Breast epithelium (tissue), 4 donors: ENCODE data around the gene PLD4. TPM values are rescaled to one million over a fixed set of nuclear protein-coding genes. Genes with fewer than 3 reads are reported as not detected.

Experiments used
- DNase-seq, 2 donors: peaks; one replicate each; pipeline ENCODE4 v3.0.0-alpha.2; 2019; ENCODE audit warnings: low spot score in 2 of 2
- H3K27ac ChIP-seq, 2 donors: fragments of 200-600 bp; sonication (generic) in 1 of 2; one replicate each; pipeline ENCODE4 v1.5.1; 2016 to 2019; ENCODE audit warnings: mild to moderate bottlenecking in 1 of 2
- H3K27me3 ChIP-seq, 2 donors: fragments of 200-600 bp; sonication (generic) in 1 of 2; one replicate each; pipeline versions ENCODE4 v1.5.1 to v1.6.0; 2017 to 2019; ENCODE audit warnings: control low read depth in 1 of 2, mild to moderate bottlenecking in 1 of 2
- H3K36me3 ChIP-seq: fragments of 200-600 bp; one replicate; pipeline ENCODE4 v1.5.1; 2019
- H3K4me1 ChIP-seq, 2 donors: fragments of 200-600 bp; sonication (generic); one replicate each; pipeline ENCODE4 v1.5.1; 2016 to 2019; ENCODE audit warnings: control low read depth in 1 of 2
- H3K4me3 ChIP-seq, 3 donors: fragments of 200-600 bp; sonication (generic); 1 replicate in 2 of 3; 2 replicates in 1 of 3; pipeline ENCODE4 v1.5.1; 2016 to 2019; ENCODE audit warnings: mild to moderate bottlenecking in 3 of 3, moderate library complexity in 2 of 3
- H3K9me3 ChIP-seq, 2 donors: fragments of 200-600 bp; sonication (generic) in 1 of 2; one replicate each; pipeline ENCODE4 v1.5.1; 2016 to 2019; ENCODE audit warnings: control low read depth in 1 of 2
- CTCF ChIP-seq, 3 donors: fragments of 450-650 bp; IDR thresholded peaks; one replicate each; pipeline ENCODE4 v1.5.1; 2016 to 2017; ENCODE audit warnings: antibody characterized with exemption in 3 of 3, mild to moderate bottlenecking in 3 of 3, moderate library complexity in 3 of 3
- POLR2A ChIP-seq: fragments of 450-650 bp; IDR thresholded peaks from one replicate; pipeline ENCODE4 v1.6.1; 2016; ENCODE audit warnings: antibody characterized with exemption, mild to moderate bottlenecking, moderate library complexity
- POLR2AphosphoS5 ChIP-seq, 3 donors: sonication (generic); formaldehyde crosslinking; IDR thresholded peaks; one replicate each; pipeline ENCODE4 v1.6.1; 2017; ENCODE audit warnings: antibody characterized with exemption in 3 of 3
- intact Hi-C: fragments of 100-400 bp; cut with DNase I; formaldehyde crosslinking; loops from one replicate; pipeline ENCODE4 v1.15.1; 2023; ENCODE audit warnings: low total_unique reads
- total RNA-seq, 3 donors: library from RNA; depleted of rRNA; stranded (reverse); fragments of >200 nt; gene quantifications; one replicate each; pipeline ENCODE4 v1.1.0, GENCODE V29; 2016

Gene PLD4
- total RNA-seq, 3 donors from 2014 or later, result 0.33 to 4.0 TPM; not detected in 1

GRCh38 chr14:104969741-104970230 is 45.1 kb downstream of the PLD4 start:
- TF ChIP-seq POLR2A (no peak), CTCF (IDR thresholded peaks at IDR 0.05) (no peak), POLR2AphosphoS5 (IDR thresholded peaks at IDR 0.05) (no peak)
- no peaks in the 10 kb centered on the region for H3K36me3 ChIP-seq
- no peak for DNase-seq
- H3K9me3 ChIP-seq, result no peaks in the 10 kb centered on the region
- H3K27me3 ChIP-seq, result no peaks in the 10 kb centered on the region
- intact Hi-C loops, result loop anchor here (5.0 kb wide), 1 partner anchor 37 kb away; no protein-coding TSS in a partner anchor
- peak overlapping the region; percentile 95 to 97 for H3K27ac ChIP-seq
- peaks cover 33 to 49% of the 10 kb centered on the region in 2 donors for H3K4me1 ChIP-seq
- H3K4me3 ChIP-seq, result peak overlapping the region; percentile 43 to 69 (median 57)

- Histone ChIP-seq H3K4me1 (peaks cover 33 to 55% of the 10 kb centered on the region in 2 donors), H3K36me3 (no peaks in the 10 kb centered on the region), H3K27ac (peak overlapping the region; percentile 95 to 97), H3K27me3 (no peaks in the 10 kb centered on the region), H3K9me3 (no peaks in the 10 kb centered on the region), H3K4me3 (peak overlapping the region; percentile 43 to 69 (median 57))
- intact Hi-C loops, result loop anchor here (5.0 kb wide), 1 partner anchor 38 kb away; no protein-coding TSS in a partner anchor
- no peak for DNase-seq
- TF ChIP-seq POLR2AphosphoS5 (IDR thresholded peaks at IDR 0.05) (peak; percentile 50 to 77 (median 54)), POLR2A (no peak), CTCF (IDR thresholded peaks at IDR 0.05) (no peak)
These were observed 45.8 kb downstream of the PLD4 start for GRCh38 chr14:104970231-104971068.

- Histone ChIP-seq H3K36me3 (no peaks in the 10 kb centered on the region), H3K4me1 (peaks cover 33 to 66% of the 10 kb centered on the region in 2 donors), H3K27me3 (no peaks in the 10 kb centered on the region), H3K9me3 (no peaks in the 10 kb centered on the region), H3K4me3 (no peak overlapping the region), H3K27ac (peak overlapping the region; percentile 95 to 97)
- DNase-seq, result no peak
- TF ChIP-seq POLR2A (no peak), POLR2AphosphoS5 (IDR thresholded peaks at IDR 0.05) (no peak), CTCF (IDR thresholded peaks at IDR 0.05) (no peak)
- intact Hi-C loops, result loop anchor here (5.0 kb wide), 1 partner anchor 39 kb away; no protein-coding TSS in a partner anchor
These were observed 47.0 kb downstream of the PLD4 start for GRCh38 chr14:104971447-104972240.

GRCh38 chr14:104972301-104973134 is 47.8 kb downstream of the PLD4 start:
- Histone ChIP-seq H3K9me3 (no peaks in the 10 kb centered on the region), H3K27me3 (no peaks in the 10 kb centered on the region), H3K4me3 (peak overlapping the region in 1 of 3 donors; percentile 35), H3K27ac (peak overlapping the region; percentile 95 to 97), H3K36me3 (no peaks in the 10 kb centered on the region), H3K4me1 (peaks cover 33 to 67% of the 10 kb centered on the region in 2 donors)
- intact Hi-C loops, result loop anchor here (5.0 kb wide), 1 partner anchor 40 kb away; no protein-coding TSS in a partner anchor
- DNase-seq, result peak; percentile 84 to 87
- TF ChIP-seq CTCF (IDR thresholded peaks at IDR 0.05) (peak in 1 of 3 donors; percentile 12), POLR2A (no peak), POLR2AphosphoS5 (IDR thresholded peaks at IDR 0.05) (peak in 1 of 3 donors; percentile 15)
